Prostate gland (tissue), 2 donors: ENCODE data around the gene AKT2. TPM values are rescaled to one million over a fixed set of nuclear protein-coding genes. Genes with fewer than 3 reads are reported as not detected.
A peak's percentile ranks its signal among the peaks of the same experiment; 100 is the strongest.

Experiments
- DNase-seq: peaks from one replicate; pipeline ENCODE4 v3.0.0-alpha.2; 2019; ENCODE audit warnings: low spot score
- H3K27ac ChIP-seq, 2 donors: fragments of 200-600 bp; sonication (generic); 2 replicates each; pipeline ENCODE4 v1.5.1; 2017 to 2019
- H3K27me3 ChIP-seq: fragments of 200-600 bp; sonication (generic); replicated peaks from 2 replicates; pipeline ENCODE4 v1.5.1; 2019; ENCODE audit not compliant: insufficient read depth
- H3K36me3 ChIP-seq, 2 donors: fragments of 200-600 bp; sonication (generic); 1 replicate in 1 of 2; 2 replicates in 1 of 2; pipeline versions ENCODE4 v1.5.1 to v1.8.1; 2017 to 2019
- H3K4me1 ChIP-seq: fragments of 200-600 bp; sonication (generic); replicated peaks from 2 replicates; pipeline ENCODE4 v1.5.1; 2019
- H3K4me3 ChIP-seq, 2 donors: fragments of 200-600 bp; sonication (generic); 2 replicates each; pipeline ENCODE4 v1.5.1; 2017 to 2019
- H3K9me3 ChIP-seq: fragments of 200-600 bp; sonication (generic); 2 replicates; pipeline ENCODE4 v1.5.1; 2017
- CTCF ChIP-seq, 4 experiments: fragments of 200-600 bp in 2 of 4; fragments of 450-650 bp in 2 of 4; sonication (generic) in 2 of 4; IDR thresholded peaks; 1 replicate in 3 of 4; 2 replicates in 1 of 4; pipeline ENCODE4 v1.5.1; 2016 to 2019; ENCODE audit warnings: antibody characterized with exemption in 4 of 4, mild to moderate bottlenecking in 2 of 4, moderate library complexity in 2 of 4
- POLR2A ChIP-seq: fragments of 450-650 bp; IDR thresholded peaks from one replicate; pipeline ENCODE4 v1.6.1; 2016; ENCODE audit warnings: antibody characterized with exemption, mild to moderate bottlenecking
- POLR2AphosphoS5 ChIP-seq: sonication (generic); formaldehyde crosslinking; IDR thresholded peaks from one replicate; pipeline ENCODE4 v1.6.1; 2017; ENCODE audit warnings: antibody characterized with exemption
- WGBS: methylation state at CpG from one replicate; pipeline ENCODE4 v1.1.5; 2018; 5-methylcytosine and 5-hydroxymethylcytosine counted together
- intact Hi-C: fragments of 100-400 bp; cut with DNase I; formaldehyde crosslinking; loops from one replicate; pipeline ENCODE4 v1.14.2; 2022
- total RNA-seq, 2 donors: library from RNA; depleted of rRNA; stranded (reverse); fragments of >200 nt; gene quantifications; one replicate each; pipeline ENCODE4 v1.1.0, GENCODE V29; 2016

The AKT2 gene
- total RNA-seq, 2 donors from 2014 or later = 95.3 to 171 TPM

GRCh38 chr19:40254714-40255418 lies 30.3 kb downstream of the AKT2 start:
- intact Hi-C loops = no loop called here
- WGBS = 94% methylated on average over 16 of the region's 16 CpGs
- TF ChIP-seq POLR2AphosphoS5 = no peak
- TF ChIP-seq CTCF (IDR thresholded peaks at IDR 0.05) = no peak
- TF ChIP-seq POLR2A = no peak
- no peak for DNase-seq
- no peaks in the 10 kb centered on the region for H3K9me3 ChIP-seq
- H3K36me3 ChIP-seq = peaks cover 10 to 17% of the 10 kb centered on the region in 2 donors
- no peak overlapping the region for H3K4me3 ChIP-seq
- H3K4me1 ChIP-seq = peaks cover 12% of the 10 kb centered on the region
- H3K27ac ChIP-seq = no peak overlapping the region
- H3K27me3 ChIP-seq = no peaks in the 10 kb centered on the region

GRCh38 chr19:40253611-40254092 lies 31.5 kb downstream of the AKT2 start:
- DNase-seq = peak; percentile 67
- H3K4me1 ChIP-seq = peaks cover 12% of the 10 kb centered on the region
- 22% methylated on average over 8 of the region's 8 CpGs for WGBS
- TF ChIP-seq POLR2AphosphoS5 (peak; percentile 93), CTCF (IDR thresholded peaks at IDR 0.05) (no peak)
- H3K27me3 ChIP-seq = no peaks in the 10 kb centered on the region
- intact Hi-C loops = no loop called here
- H3K9me3 ChIP-seq = no peaks in the 10 kb centered on the region
- no peak overlapping the region for H3K4me3 ChIP-seq
- peak overlapping the region; percentile 42 to 53 for H3K27ac ChIP-seq
- peaks cover 10 to 17% of the 10 kb centered on the region in 2 donors for H3K36me3 ChIP-seq

- TF ChIP-seq POLR2AphosphoS5 (peak; percentile 72), CTCF (IDR thresholded peaks at IDR 0.05) (no peak)
- DNase-seq = peak; percentile 56
- Histone ChIP-seq H3K27me3 (no peaks in the 10 kb centered on the region), H3K27ac (peak overlapping the region; percentile 42 to 53), H3K4me1 (peaks cover 12% of the 10 kb centered on the region), H3K36me3 (peaks cover 10 to 17% of the 10 kb centered on the region in 2 donors), H3K4me3 (no peak overlapping the region), H3K9me3 (no peaks in the 10 kb centered on the region)
- 47% methylated on average over 7 of the region's 7 CpGs for WGBS
- intact Hi-C loops = no loop called here
Observed at GRCh38 chr19:40252395-40252794, 32.8 kb downstream of the AKT2 start.

GRCh38 chr19:40251991-40252390 lies 33.2 kb downstream of the AKT2 start:
- TF ChIP-seq CTCF (IDR thresholded peaks at IDR 0.05) = no peak
- TF ChIP-seq POLR2AphosphoS5 = no peak
- TF ChIP-seq POLR2A = no peak
- Histone ChIP-seq H3K27me3 (no peaks in the 10 kb centered on the region), H3K36me3 (peaks cover 10 to 17% of the 10 kb centered on the region in 2 donors), H3K9me3 (no peaks in the 10 kb centered on the region), H3K4me1 (peaks cover 12% of the 10 kb centered on the region), H3K27ac (peak overlapping the region; percentile 7 to 42), H3K4me3 (no peak overlapping the region)
- WGBS = 65% methylated on average over 4 of the region's 4 CpGs
- intact Hi-C loops = no loop called here
- no peak for DNase-seq

- intact Hi-C loops = no loop called here
- no peaks in the 10 kb centered on the region for H3K27me3 ChIP-seq
- no peak overlapping the region for H3K4me3 ChIP-seq
- H3K9me3 ChIP-seq = no peaks in the 10 kb centered on the region
- H3K4me1 ChIP-seq = peaks cover 12% of the 10 kb centered on the region
- no peak for TF ChIP-seq POLR2AphosphoS5
- H3K36me3 ChIP-seq = peaks cover 9 to 17% of the 10 kb centered on the region in 2 donors
- no peak overlapping the region for H3K27ac ChIP-seq
- DNase-seq = no peak
Observed at GRCh38 chr19:40251244-40251643, 33.9 kb downstream of the AKT2 start.
